Neural cell (in vitro differentiated cells): ENCODE data around the gene TAC4. TPM values are rescaled to one million over a fixed set of nuclear protein-coding genes. Genes with fewer than 3 reads are reported as not detected.

Source experiments
- H2AFZ ChIP-seq: fragments of 200-600, 300-800 bp; sonication (generic), shearing (Covaris generic); 2 replicates; pipeline ENCODE4 v1.6.0; 2014; ENCODE audit warnings: low read depth, mild to moderate bottlenecking, antibody characterized with exemption, low read length, moderate library complexity
- H3F3A ChIP-seq: fragments of 200-600 bp; shearing (Covaris generic); 2 replicates; pipeline ENCODE4 v1.6.1; 2016; ENCODE audit warnings: mild to moderate bottlenecking, moderate library complexity, mixed read lengths, antibody characterized with exemption, low read length; ENCODE audit not compliant: insufficient read depth, poor library complexity, severe bottlenecking
- H3K27ac ChIP-seq: fragments of 200-600, 300-800 bp; sonication (generic), shearing (Covaris generic); 2 replicates; pipeline ENCODE4 v1.5.1; 2014; ENCODE audit warnings: mild to moderate bottlenecking, low read length, moderate library complexity
- H3K27me3 ChIP-seq: fragments of 300-800, 200-600 bp; sonication (generic), shearing (Covaris generic); 2 replicates; pipeline ENCODE4 v1.6.0; 2014; ENCODE audit warnings: mild to moderate bottlenecking, low read depth, low read length, moderate library complexity; ENCODE audit not compliant: insufficient read depth
- H3K36me3 ChIP-seq: fragments of 300-800, 200-600 bp; sonication (generic), shearing (Covaris generic); 2 replicates; pipeline ENCODE4 v1.5.1; 2014; ENCODE audit warnings: mild to moderate bottlenecking, antibody characterized with exemption, low read length, moderate library complexity; ENCODE audit not compliant: insufficient read depth
- H3K4me2 ChIP-seq: fragments of 300-800, 200-600 bp; sonication (generic), shearing (Covaris generic); 2 replicates; pipeline ENCODE4 v1.6.0; 2014; ENCODE audit warnings: mild to moderate bottlenecking, low read length
- H3K4me3 ChIP-seq: fragments of 300-800, 200-600 bp; sonication (generic), shearing (Covaris generic); 2 replicates; pipeline ENCODE4 v1.5.1; 2014; ENCODE audit warnings: mild to moderate bottlenecking, low read length, moderate library complexity
- H3K79me2 ChIP-seq: fragments of 200-600 bp; shearing (Covaris generic); replicated peaks from 2 replicates; pipeline ENCODE4 v1.6.0; 2014; ENCODE audit warnings: mild to moderate bottlenecking, low read length, moderate library complexity; ENCODE audit not compliant: insufficient read depth
- H3K9ac ChIP-seq: fragments of 300-800, 200-600 bp; sonication (generic), shearing (Covaris generic); 2 replicates; pipeline ENCODE4 v1.6.1; 2016; ENCODE audit warnings: mild to moderate bottlenecking, low read length, mixed read lengths
- H3K9me2 ChIP-seq: fragments of 200-600 bp; shearing (Covaris generic); 2 replicates; pipeline ENCODE4 v1.6.1; 2016; ENCODE audit warnings: mild to moderate bottlenecking, low read length, mixed read lengths; ENCODE audit not compliant: insufficient read depth
- H3K9me3 ChIP-seq: fragments of 200-600, 300-800 bp; sonication (generic), shearing (Covaris generic); 2 replicates; pipeline ENCODE4 v1.6.1; 2016; ENCODE audit warnings: mild to moderate bottlenecking, mixed run types, low read length, moderate library complexity, mixed read lengths
- H4K20me1 ChIP-seq: fragments of 200-600 bp; shearing (Covaris generic); 2 replicates; pipeline ENCODE4 v1.6.1; 2016; ENCODE audit warnings: mild to moderate bottlenecking, mixed run types; ENCODE audit not compliant: insufficient read depth
- CTCF ChIP-seq: fragments of 450-650 bp; IDR thresholded peaks from 2 replicates; pipeline ENCODE4 v1.5.1; 2014; ENCODE audit warnings: antibody characterized with exemption, mild to moderate bottlenecking, moderate library complexity; ENCODE audit not compliant: poor library complexity, severe bottlenecking
- EZH2 ChIP-seq: fragments of 200-600, 300-800 bp; shearing (Covaris generic), sonication (generic); IDR thresholded peaks from 2 replicates; pipeline ENCODE4 v1.6.1; 2014; ENCODE audit warnings: antibody characterized with exemption, low read length, borderline replicate concordance, mild to moderate bottlenecking; ENCODE audit not compliant: insufficient read depth, poor library complexity, severe bottlenecking
- MXI1 ChIP-seq: fragments of 450-650 bp; conservative IDR thresholded peaks from 2 replicates; pipeline ENCODE4 v1.6.1; 2014; ENCODE audit warnings: antibody characterized with exemption, mild to moderate bottlenecking; ENCODE audit not compliant: poor library complexity, severe bottlenecking
- RAD21 ChIP-seq: fragments of 450-650 bp; conservative IDR thresholded peaks from 2 replicates; pipeline ENCODE4 v1.6.1; 2014; ENCODE audit warnings: antibody characterized with exemption, mild to moderate bottlenecking, moderate library complexity
- REST ChIP-seq: IDR thresholded peaks from 2 replicates; pipeline ENCODE4 v1.6.1; 2012; ENCODE audit warnings: borderline replicate concordance
- SMC3 ChIP-seq: fragments of 450-650 bp; conservative IDR thresholded peaks from 2 replicates; pipeline ENCODE4 v1.6.1; 2014; ENCODE audit warnings: antibody characterized with exemption, mild to moderate bottlenecking, moderate library complexity; ENCODE audit not compliant: poor library complexity
- TAF1 ChIP-seq: IDR thresholded peaks from 2 replicates; pipeline ENCODE4 v1.6.1; 2012; ENCODE audit warnings: low read depth
- polyA plus RNA-seq: library from polyadenylated mRNA; depleted of rRNA; stranded (reverse); fragments of >200 nt; gene quantifications from 2 replicates; pipeline ENCODE4 v1.2.3, GENCODE V29; 2014

Gene TAC4
- polyA plus RNA-seq, 1 donor from 2014 or later: not detected

GRCh38 chr17:49873466-49873865, 25.6 kb upstream of the TAC4 start:
- Histone ChIP-seq H3K27me3 (no peaks in the 10 kb centered on the region), H3K9me2 (no peaks in the 10 kb centered on the region), H4K20me1 (no peaks in the 10 kb centered on the region), H3K4me2 (no peak overlapping the region), H3K27ac (no peak overlapping the region), H3K9ac (no peak overlapping the region), H2AFZ (no peak overlapping the region), H3K36me3 (no peaks in the 10 kb centered on the region), H3K4me3 (no peak overlapping the region), H3K79me2 (no peaks in the 10 kb centered on the region), H3K9me3 (no peaks in the 10 kb centered on the region), H3F3A (no peaks in the 10 kb centered on the region)
- TF ChIP-seq MXI1 (no peak), EZH2 (no peak), SMC3 (no peak), CTCF (no peak), RAD21 (no peak), REST (no peak)

- Histone ChIP-seq H3K4me2 (no peak overlapping the region), H3F3A (no peaks in the 10 kb centered on the region), H3K9me3 (no peaks in the 10 kb centered on the region)
These were observed 25.0 kb upstream of the TAC4 start for GRCh38 chr17:49872754-49873377.

More at GRCh38 chr17:49872754-49873377, 25.0 kb upstream of the TAC4 start:
- no peaks in the 10 kb centered on the region for H3K79me2 ChIP-seq
- no peaks in the 10 kb centered on the region for H3K27me3 ChIP-seq
- H3K4me3 ChIP-seq: no peak overlapping the region
- H3K9me2 ChIP-seq: no peaks in the 10 kb centered on the region
- H4K20me1 ChIP-seq: no peaks in the 10 kb centered on the region
- no peak overlapping the region for H3K27ac ChIP-seq
- H2AFZ ChIP-seq: no peak overlapping the region
- TF ChIP-seq EZH2 (no peak), TAF1 (no peak), CTCF (no peak), MXI1 (no peak)
- H3K36me3 ChIP-seq: no peaks in the 10 kb centered on the region
- no peak overlapping the region for H3K9ac ChIP-seq
